Measurements from ENCODE around the gene HRH2. TPM values are rescaled to one million over a fixed set of nuclear protein-coding genes. Genes with fewer than 3 reads are reported as not detected.

Gene HRH2
- total RNA-seq, 6 donors from 2014 or later: 3.8 to 16.8 (median 7.8) TPM

DNA sequence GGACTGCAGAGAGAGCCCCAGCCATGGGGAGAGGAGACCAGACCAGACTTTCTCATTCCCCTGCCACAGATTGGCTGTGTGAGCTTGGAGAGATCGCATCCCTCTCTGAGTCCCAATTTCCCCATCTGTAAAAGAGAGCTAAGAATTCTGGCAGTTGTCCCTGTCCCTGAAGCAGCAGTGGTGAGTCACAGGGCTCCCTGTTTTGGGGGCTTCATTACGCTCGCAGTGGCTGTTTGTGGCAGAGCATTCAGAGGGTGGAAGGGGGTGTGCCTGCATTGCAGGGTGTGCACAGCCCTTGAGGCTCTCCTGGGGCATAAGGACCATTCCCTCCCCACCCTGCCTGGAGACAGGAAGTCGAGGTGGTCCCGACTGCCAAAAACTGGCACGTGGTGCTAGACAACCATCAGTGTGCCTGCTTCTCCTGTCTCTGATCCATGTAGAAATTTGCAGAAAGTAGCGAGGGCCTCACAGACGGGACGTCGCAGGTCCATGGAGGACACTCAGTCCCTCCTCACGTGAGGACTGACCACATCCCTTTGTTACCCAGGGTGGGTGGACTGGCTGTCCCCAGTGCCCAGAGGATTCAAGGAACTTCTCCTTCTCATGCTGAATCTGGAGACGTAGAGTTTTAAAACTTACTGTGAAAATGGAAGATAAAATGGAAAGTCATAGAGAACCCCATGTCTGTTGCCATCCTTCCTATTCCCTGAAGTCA lies 35.3 kb downstream of the HRH2 start:
- Histone ChIP-seq H3K4me1 (peaks cover 6 to 30% (median 27%) of the 10 kb centered on the region in 4 donors), H3K36me3 (no peaks in the 10 kb centered on the region), H3K4me3 (no peak overlapping the region), H3K27ac (peak overlapping the region in 3 of 4 donors; percentile 56 to 76 (median 58)), H3K27me3 (no peaks in the 10 kb centered on the region), H3K9me3 (no peaks in the 10 kb centered on the region)
- 72 to 74% methylated on average over 5 to 12 of the region's 12 CpGs for WGBS, 2 donors
- DNase-seq (peak in 1 of 2 donors; percentile 58), ATAC-seq (ENCODE audit: low FRiP score in 2 of 2) (no peak)
- TF ChIP-seq POLR2A (IDR thresholded peaks at IDR 0.05) (peak in 1 of 4 donors; percentile 16), EP300 (IDR thresholded peaks at IDR 0.05) (no peak)

- H3K4me1 ChIP-seq: peaks cover 6 to 30% (median 26%) of the 10 kb centered on the region in 4 donors
- DNase-seq (no peak), ATAC-seq (ENCODE audit: low FRiP score in 2 of 2) (no peak)
- no peak overlapping the region for H3K4me3 ChIP-seq
- no peak for TF ChIP-seq EP300 (IDR thresholded peaks at IDR 0.05)
- TF ChIP-seq POLR2A (IDR thresholded peaks at IDR 0.05): no peak
- no peak for TF ChIP-seq POLR2AphosphoS5 (IDR thresholded peaks at IDR 0.05)
- TF ChIP-seq, protein P1, sequence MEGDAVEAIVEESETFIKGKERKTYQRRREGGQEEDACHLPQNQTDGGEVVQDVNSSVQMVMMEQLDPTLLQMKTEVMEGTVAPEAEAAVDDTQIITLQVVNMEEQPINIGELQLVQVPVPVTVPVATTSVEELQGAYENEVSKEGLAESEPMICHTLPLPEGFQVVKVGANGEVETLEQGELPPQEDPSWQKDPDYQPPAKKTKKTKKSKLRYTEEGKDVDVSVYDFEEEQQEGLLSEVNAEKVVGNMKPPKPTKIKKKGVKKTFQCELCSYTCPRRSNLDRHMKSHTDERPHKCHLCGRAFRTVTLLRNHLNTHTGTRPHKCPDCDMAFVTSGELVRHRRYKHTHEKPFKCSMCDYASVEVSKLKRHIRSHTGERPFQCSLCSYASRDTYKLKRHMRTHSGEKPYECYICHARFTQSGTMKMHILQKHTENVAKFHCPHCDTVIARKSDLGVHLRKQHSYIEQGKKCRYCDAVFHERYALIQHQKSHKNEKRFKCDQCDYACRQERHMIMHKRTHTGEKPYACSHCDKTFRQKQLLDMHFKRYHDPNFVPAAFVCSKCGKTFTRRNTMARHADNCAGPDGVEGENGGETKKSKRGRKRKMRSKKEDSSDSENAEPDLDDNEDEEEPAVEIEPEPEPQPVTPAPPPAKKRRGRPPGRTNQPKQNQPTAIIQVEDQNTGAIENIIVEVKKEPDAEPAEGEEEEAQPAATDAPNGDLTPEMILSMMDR (IDR thresholded peaks at IDR 0.05): no peak
- WGBS, 2 donors: 42 to 44% methylated on average over 5 of the region's 5 CpGs
- H3K27me3 ChIP-seq: no peaks in the 10 kb centered on the region
- no peaks in the 10 kb centered on the region for H3K36me3 ChIP-seq
- H3K9me3 ChIP-seq: no peaks in the 10 kb centered on the region
- peak overlapping the region in 3 of 4 donors; percentile 56 to 76 (median 58) for H3K27ac ChIP-seq
These were observed 35.9 kb downstream of the HRH2 start for GRCh38 chr5:175693741-175694140.

DNA sequence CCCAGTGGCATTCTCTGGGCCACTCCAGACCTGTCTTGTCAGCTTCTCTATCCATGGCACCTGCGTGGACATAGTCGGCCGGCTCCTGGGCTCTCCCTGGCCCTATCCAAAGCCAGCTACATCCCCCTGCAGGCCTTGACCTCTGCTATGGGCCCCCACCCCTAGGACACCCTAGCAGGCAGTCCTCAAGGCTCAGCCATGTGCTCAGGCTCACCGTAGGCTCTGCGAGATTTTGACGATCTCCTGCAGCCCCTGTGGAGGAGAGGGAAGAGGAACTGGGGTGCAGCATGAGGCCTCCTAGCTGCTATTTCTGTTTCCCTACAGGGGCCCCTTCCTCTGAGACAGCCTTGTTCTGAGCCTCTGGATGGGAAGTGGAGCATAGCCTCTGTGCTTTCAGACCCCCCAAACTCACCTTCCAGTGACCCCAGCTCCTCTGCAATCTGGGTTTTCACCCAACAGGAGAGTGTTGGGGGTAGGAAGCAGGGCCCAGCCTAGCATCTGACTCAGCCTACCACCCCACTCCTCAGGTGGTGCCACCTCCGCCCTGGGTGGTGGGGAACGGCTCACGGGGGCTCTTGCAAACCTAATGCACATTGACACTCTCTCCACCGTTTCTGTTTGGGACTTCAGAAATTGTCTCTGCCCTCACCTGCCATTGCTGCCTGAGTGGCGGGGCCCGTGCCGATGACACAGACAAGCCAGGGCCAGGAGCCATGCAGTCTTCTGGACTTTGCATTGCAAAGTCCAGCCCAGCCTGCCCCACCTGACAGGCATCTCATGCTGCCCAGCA lies 36.7 kb downstream of the HRH2 start:
- Histone ChIP-seq H3K36me3 (no peaks in the 10 kb centered on the region), H3K27me3 (no peaks in the 10 kb centered on the region), H3K27ac (peak overlapping the region; percentile 56 to 76 (median 58)), H3K4me3 (no peak overlapping the region), H3K4me1 (peaks cover 6 to 30% (median 21%) of the 10 kb centered on the region in 4 donors), H3K9me3 (no peaks in the 10 kb centered on the region)
- TF ChIP-seq POLR2AphosphoS5 (IDR thresholded peaks at IDR 0.05) (no peak), POLR2A (IDR thresholded peaks at IDR 0.05) (no peak), EP300 (IDR thresholded peaks at IDR 0.05) (no peak)
- TF ChIP-seq, protein P1 (IDR thresholded peaks at IDR 0.05): no peak
- no peak for ATAC-seq (ENCODE audit: low FRiP score in 2 of 2)
- WGBS, 2 donors: 66 to 83% methylated on average over 5 to 13 of the region's 13 CpGs
- peak in 1 of 2 donors; percentile 46 for DNase-seq

DNA sequence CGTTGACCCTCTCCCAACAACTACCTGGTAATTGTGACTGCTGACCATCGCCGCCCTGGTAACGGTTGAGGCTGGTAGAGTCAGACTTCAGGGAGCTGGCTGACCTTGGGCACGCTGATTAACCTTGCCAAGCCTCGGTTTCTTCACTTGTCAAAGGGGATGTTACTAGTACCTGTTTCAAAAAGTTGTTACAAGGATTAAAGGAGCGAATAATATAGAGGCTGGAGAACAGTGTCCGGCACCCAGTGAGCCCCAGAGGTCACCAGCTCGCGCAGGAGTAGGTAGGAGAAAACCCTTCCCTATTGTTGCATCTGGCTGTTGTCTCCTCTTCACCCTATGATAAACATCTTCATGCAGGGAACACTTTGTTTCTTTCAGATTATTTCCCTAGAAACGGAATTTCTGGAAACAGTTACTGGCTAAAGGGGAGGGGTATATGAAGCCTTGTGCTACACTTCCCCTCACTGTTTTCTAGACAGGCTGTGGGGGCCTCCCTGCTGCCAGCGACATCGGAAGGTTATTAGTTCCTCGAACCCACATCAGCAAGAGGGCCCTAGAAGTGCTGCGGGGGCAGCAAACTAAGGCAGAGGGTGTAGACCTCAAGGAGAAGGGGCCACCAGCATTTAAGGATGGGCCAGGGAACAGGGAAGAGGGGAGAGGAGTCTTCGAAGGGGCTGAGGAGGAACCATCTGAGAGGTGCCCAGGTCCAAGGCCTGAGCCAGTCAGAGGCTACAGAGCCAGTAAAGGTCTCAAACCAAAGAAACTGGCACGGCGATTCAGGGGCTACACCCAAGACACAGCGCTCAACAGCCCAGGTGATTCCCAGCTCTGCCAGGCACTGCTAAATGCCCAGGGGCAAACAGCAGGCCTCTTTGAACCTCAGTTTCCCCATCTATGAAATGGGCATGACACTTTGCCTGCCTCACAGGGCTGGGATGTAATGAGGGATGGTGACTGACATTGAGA lies 37.6 kb downstream of the HRH2 start:
- no peak for DNase-seq

GRCh38 chr5:175696139-175696854 lies 38.4 kb downstream of the HRH2 start:
- no peaks in the 10 kb centered on the region for H3K36me3 ChIP-seq
- peaks cover 6 to 30% (median 19%) of the 10 kb centered on the region in 4 donors for H3K4me1 ChIP-seq
- H3K27ac ChIP-seq: peak overlapping the region; percentile 40 to 79 (median 67)
- peak; percentile 89 to 90 for DNase-seq
- H3K27me3 ChIP-seq: no peaks in the 10 kb centered on the region
- TF ChIP-seq POLR2AphosphoS5 (IDR thresholded peaks at IDR 0.05): peak; percentile 33 to 69
- TF ChIP-seq, protein P1 (IDR thresholded peaks at IDR 0.05): peak; percentile 36 to 83 (median 68)
- no peak for TF ChIP-seq POLR2A (IDR thresholded peaks at IDR 0.05)
- TF ChIP-seq EP300 (IDR thresholded peaks at IDR 0.05): no peak
- no peaks in the 10 kb centered on the region for H3K9me3 ChIP-seq
- no peak overlapping the region for H3K4me3 ChIP-seq
- WGBS, 2 donors: 42 to 46% methylated on average over 16 of the region's 16 CpGs
- peak; percentile 72 to 85 for ATAC-seq (ENCODE audit: low FRiP score in 2 of 2)

More for the DNA sequence above, 37.6 kb downstream of the HRH2 start:
- no peaks in the 10 kb centered on the region for H3K36me3 ChIP-seq
- H3K27ac ChIP-seq: peak overlapping the region; percentile 56 to 79 (median 67)
- no peaks in the 10 kb centered on the region for H3K27me3 ChIP-seq
- no peaks in the 10 kb centered on the region for H3K9me3 ChIP-seq
- H3K4me3 ChIP-seq: no peak overlapping the region
- H3K4me1 ChIP-seq: peaks cover 6 to 30% (median 20%) of the 10 kb centered on the region in 4 donors
- no peak for ATAC-seq (ENCODE audit: low FRiP score in 2 of 2)
- peak in 1 of 4 donors; percentile 24 for TF ChIP-seq POLR2A (IDR thresholded peaks at IDR 0.05)
- no peak for TF ChIP-seq POLR2AphosphoS5 (IDR thresholded peaks at IDR 0.05)
- WGBS, 2 donors: 78 to 80% methylated on average over 17 to 19 of the region's 19 CpGs
